ENCODE data around the gene SCP2.

SCP2 gene

GRCh38 chr1:53015508-53015860 lies 88.4 kb downstream of the SCP2 start:
- H3K4me1 Mint-ChIP-seq: peaks cover 22% of the 10 kb centered on the region
- H3K27me3 Mint-ChIP-seq (ENCODE audit: low read depth, poor library complexity): peaks cover 5% of the 10 kb centered on the region
- no peak for DNase-seq
- no peak for TF ChIP-seq CTCF (IDR thresholded peaks at IDR 0.05)
- peak overlapping the region; percentile 84 for H3K4me3 Mint-ChIP-seq
- H3K36me3 Mint-ChIP-seq (ENCODE audit: low read depth): no peaks in the 10 kb centered on the region
- no peak overlapping the region for H3K27ac Mint-ChIP-seq
- H3K9me3 Mint-ChIP-seq: peaks cover 4% of the 10 kb centered on the region

GRCh38 chr1:53016705-53017104 lies 89.6 kb downstream of the SCP2 start:
- Mint-ChIP-seq H3K9me3 (no peaks in the 10 kb centered on the region), H3K27me3 (ENCODE audit: low read depth, poor library complexity) (peaks cover 4% of the 10 kb centered on the region), H3K27ac (no peak overlapping the region), H3K4me1 (peaks cover 22% of the 10 kb centered on the region), H3K36me3 (ENCODE audit: low read depth) (no peaks in the 10 kb centered on the region), H3K4me3 (peak overlapping the region; percentile 84)
- DNase-seq: no peak
- TF ChIP-seq CTCF (IDR thresholded peaks at IDR 0.05): no peak

- TF ChIP-seq CTCF (IDR thresholded peaks at IDR 0.05): no peak
- Mint-ChIP-seq H3K9me3 (no peaks in the 10 kb centered on the region), H3K27me3 (ENCODE audit: low read depth, poor library complexity) (no peaks in the 10 kb centered on the region), H3K4me1 (peaks cover 13% of the 10 kb centered on the region), H3K36me3 (ENCODE audit: low read depth) (no peaks in the 10 kb centered on the region), H3K27ac (no peak overlapping the region), H3K4me3 (no peak overlapping the region)
- no peak for DNase-seq
Measured at GRCh38 chr1:53020588-53020987, 93.5 kb downstream of the SCP2 start.

GRCh38 chr1:53022179-53022578 lies 95.1 kb downstream of the SCP2 start:
- no peak for DNase-seq
- no peak overlapping the region for H3K27ac Mint-ChIP-seq
- no peak overlapping the region for H3K4me3 Mint-ChIP-seq
- H3K9me3 Mint-ChIP-seq: no peaks in the 10 kb centered on the region
- no peaks in the 10 kb centered on the region for H3K36me3 Mint-ChIP-seq (ENCODE audit: low read depth)
- no peaks in the 10 kb centered on the region for H3K27me3 Mint-ChIP-seq (ENCODE audit: low read depth, poor library complexity)
- no peak for TF ChIP-seq CTCF (IDR thresholded peaks at IDR 0.05)
- no peaks in the 10 kb centered on the region for H3K4me1 Mint-ChIP-seq

- no peak for TF ChIP-seq CTCF (IDR thresholded peaks at IDR 0.05)
- Mint-ChIP-seq H3K9me3 (no peaks in the 10 kb centered on the region), H3K27me3 (ENCODE audit: low read depth, poor library complexity) (no peaks in the 10 kb centered on the region), H3K4me1 (no peaks in the 10 kb centered on the region), H3K36me3 (ENCODE audit: low read depth) (peaks cover 4% of the 10 kb centered on the region), H3K4me3 (no peak overlapping the region), H3K27ac (no peak overlapping the region)
- no peak for DNase-seq
Measured at GRCh38 chr1:53023546-53023945, 96.5 kb downstream of the SCP2 start.

- TF ChIP-seq CTCF (IDR thresholded peaks at IDR 0.05): no peak
- H3K4me3 Mint-ChIP-seq: no peak overlapping the region
- H3K27ac Mint-ChIP-seq: no peak overlapping the region
- no peaks in the 10 kb centered on the region for H3K4me1 Mint-ChIP-seq
- no peak for DNase-seq
- peaks cover 4% of the 10 kb centered on the region for H3K36me3 Mint-ChIP-seq (ENCODE audit: low read depth)
- H3K9me3 Mint-ChIP-seq: no peaks in the 10 kb centered on the region
- H3K27me3 Mint-ChIP-seq (ENCODE audit: low read depth, poor library complexity): no peaks in the 10 kb centered on the region
Measured at GRCh38 chr1:53024117-53024516, 97.0 kb downstream of the SCP2 start.

All from nephron progenitor cell (in vitro differentiated cells).